ENCODE results near the gene GCDH.

The GCDH gene

GRCh38 chr19:12858041-12858928 is 32.7 kb upstream of the GCDH start:
- TF ChIP-seq, protein P1, sequence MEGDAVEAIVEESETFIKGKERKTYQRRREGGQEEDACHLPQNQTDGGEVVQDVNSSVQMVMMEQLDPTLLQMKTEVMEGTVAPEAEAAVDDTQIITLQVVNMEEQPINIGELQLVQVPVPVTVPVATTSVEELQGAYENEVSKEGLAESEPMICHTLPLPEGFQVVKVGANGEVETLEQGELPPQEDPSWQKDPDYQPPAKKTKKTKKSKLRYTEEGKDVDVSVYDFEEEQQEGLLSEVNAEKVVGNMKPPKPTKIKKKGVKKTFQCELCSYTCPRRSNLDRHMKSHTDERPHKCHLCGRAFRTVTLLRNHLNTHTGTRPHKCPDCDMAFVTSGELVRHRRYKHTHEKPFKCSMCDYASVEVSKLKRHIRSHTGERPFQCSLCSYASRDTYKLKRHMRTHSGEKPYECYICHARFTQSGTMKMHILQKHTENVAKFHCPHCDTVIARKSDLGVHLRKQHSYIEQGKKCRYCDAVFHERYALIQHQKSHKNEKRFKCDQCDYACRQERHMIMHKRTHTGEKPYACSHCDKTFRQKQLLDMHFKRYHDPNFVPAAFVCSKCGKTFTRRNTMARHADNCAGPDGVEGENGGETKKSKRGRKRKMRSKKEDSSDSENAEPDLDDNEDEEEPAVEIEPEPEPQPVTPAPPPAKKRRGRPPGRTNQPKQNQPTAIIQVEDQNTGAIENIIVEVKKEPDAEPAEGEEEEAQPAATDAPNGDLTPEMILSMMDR (conservative IDR thresholded peaks at IDR 0.05; ENCODE audit: low read depth, low read length): no peak
- DNase-seq (ENCODE audit: low read depth): no peak
- no peak overlapping the region for H3K4me3 ChIP-seq (ENCODE audit: low read length)

- TF ChIP-seq, protein P1 (conservative IDR thresholded peaks at IDR 0.05; ENCODE audit: low read depth, low read length): no peak
- no peak for DNase-seq (ENCODE audit: low read depth)
- H3K4me3 ChIP-seq (ENCODE audit: low read length): no peak overlapping the region
Measured at GRCh38 chr19:12859546-12859945, 31.4 kb upstream of the GCDH start.

GRCh38 chr19:12864143-12864542 is 26.8 kb upstream of the GCDH start:
- no peak for DNase-seq (ENCODE audit: low read depth)
- no peak overlapping the region for H3K4me3 ChIP-seq (ENCODE audit: low read length)
- TF ChIP-seq, protein P1 (conservative IDR thresholded peaks at IDR 0.05; ENCODE audit: low read depth, low read length): no peak

- TF ChIP-seq, protein P1 (conservative IDR thresholded peaks at IDR 0.05; ENCODE audit: low read depth, low read length): no peak
- DNase-seq (ENCODE audit: low read depth): no peak
- no peak overlapping the region for H3K4me3 ChIP-seq (ENCODE audit: low read length)
Measured at GRCh38 chr19:12864721-12865715, 25.9 kb upstream of the GCDH start.

DNA sequence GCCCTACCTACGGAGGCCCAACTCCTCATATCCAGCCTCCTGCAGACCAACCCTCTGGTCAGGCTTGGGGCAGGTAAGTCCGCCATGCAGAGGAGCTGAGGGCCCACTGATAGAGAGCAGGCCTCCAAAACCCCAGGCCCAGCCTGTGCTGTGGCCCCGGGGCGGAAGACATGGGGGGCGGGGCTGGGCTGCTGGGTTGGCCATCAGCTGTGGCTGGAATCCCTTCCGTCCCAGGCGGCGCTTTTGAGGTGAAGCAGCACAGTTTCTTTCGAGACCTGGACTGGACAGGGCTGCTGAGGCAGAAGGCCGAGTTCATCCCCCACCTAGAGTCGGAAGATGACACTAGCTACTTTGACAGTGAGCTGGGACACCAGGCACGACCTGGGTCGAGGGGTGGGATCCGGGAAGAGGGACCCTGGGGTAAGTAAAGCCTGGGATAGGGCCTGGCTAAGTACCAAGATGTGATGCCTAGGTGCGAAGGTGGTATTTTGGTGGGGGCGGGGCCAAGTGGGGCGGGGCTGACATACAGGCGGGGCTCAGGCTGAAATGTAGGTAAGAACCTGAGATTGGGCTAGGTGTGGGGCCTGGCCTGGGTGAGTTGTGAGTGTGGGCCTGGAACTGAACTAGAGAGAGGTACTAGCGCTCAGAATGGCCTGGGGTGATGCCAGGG is 25.1 kb upstream of the GCDH start:
- DNase-seq (ENCODE audit: low read depth): no peak
- H3K4me3 ChIP-seq (ENCODE audit: low read length): no peak overlapping the region
- TF ChIP-seq, protein P1 (conservative IDR thresholded peaks at IDR 0.05; ENCODE audit: low read depth, low read length): no peak

DNA sequence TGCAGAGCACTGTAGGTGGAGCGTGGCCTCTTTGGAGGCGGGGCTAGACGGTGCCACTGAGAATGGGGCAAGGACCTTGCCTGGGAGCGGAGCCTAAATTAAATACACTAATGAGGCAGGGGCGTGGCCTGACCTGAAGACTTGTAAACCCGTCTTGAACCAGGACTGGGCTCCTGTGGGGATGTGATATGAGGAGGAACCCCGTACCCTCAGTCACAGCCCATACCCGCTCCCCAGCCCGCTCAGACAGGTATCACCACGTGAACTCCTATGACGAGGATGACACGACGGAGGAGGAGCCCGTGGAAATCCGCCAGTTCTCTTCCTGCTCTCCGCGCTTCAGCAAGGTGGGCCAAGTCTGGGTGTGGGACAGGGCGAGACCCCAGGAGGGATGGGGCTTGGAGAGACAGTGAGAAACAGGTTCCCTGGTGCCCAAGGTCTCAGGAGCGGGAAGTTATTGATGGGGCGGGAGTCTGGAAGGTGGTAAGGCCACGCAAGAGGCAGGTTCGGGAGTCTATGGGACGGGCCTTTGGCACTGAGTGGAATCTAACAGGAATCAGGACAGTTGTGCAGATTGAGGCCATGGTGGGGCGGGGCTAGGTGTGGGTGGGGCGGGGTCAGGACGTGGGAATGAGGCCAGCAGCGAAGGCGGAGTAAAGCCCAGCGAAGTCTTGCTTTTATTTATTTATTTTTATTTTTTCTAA is 24.4 kb upstream of the GCDH start:
- no peak overlapping the region for H3K4me3 ChIP-seq (ENCODE audit: low read length)
- DNase-seq (ENCODE audit: low read depth): no peak
- TF ChIP-seq, protein P1 (conservative IDR thresholded peaks at IDR 0.05; ENCODE audit: low read depth, low read length): no peak

All from retinal pigment epithelial cell (primary cell).